ENCODE results near the gene MAML3.

The MAML3 gene

GRCh38 chr4:139919521-139919920, 234.5 kb downstream of the MAML3 start:
- Histone ChIP-seq H3K4me1 (ENCODE audit: control insufficient read depth in 1 of 2, insufficient read depth in 1 of 2, low read depth in 1 of 2, low read length in 1 of 2) (no peaks in the 10 kb centered on the region), H3K4me3 (ENCODE audit: low read depth in 1 of 2, low read length in 1 of 2) (no peak overlapping the region), H3K9me3 (no peaks in the 10 kb centered on the region), H3K27ac (no peak overlapping the region), H3K36me3 (no peaks in the 10 kb centered on the region), H3K27me3 (no peaks in the 10 kb centered on the region)
- TF ChIP-seq, protein P1, sequence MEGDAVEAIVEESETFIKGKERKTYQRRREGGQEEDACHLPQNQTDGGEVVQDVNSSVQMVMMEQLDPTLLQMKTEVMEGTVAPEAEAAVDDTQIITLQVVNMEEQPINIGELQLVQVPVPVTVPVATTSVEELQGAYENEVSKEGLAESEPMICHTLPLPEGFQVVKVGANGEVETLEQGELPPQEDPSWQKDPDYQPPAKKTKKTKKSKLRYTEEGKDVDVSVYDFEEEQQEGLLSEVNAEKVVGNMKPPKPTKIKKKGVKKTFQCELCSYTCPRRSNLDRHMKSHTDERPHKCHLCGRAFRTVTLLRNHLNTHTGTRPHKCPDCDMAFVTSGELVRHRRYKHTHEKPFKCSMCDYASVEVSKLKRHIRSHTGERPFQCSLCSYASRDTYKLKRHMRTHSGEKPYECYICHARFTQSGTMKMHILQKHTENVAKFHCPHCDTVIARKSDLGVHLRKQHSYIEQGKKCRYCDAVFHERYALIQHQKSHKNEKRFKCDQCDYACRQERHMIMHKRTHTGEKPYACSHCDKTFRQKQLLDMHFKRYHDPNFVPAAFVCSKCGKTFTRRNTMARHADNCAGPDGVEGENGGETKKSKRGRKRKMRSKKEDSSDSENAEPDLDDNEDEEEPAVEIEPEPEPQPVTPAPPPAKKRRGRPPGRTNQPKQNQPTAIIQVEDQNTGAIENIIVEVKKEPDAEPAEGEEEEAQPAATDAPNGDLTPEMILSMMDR (IDR thresholded peaks at IDR 0.05) = no peak

- no peak overlapping the region for H3K27ac ChIP-seq
- H3K4me3 ChIP-seq (ENCODE audit: low read depth in 1 of 2, low read length in 1 of 2) = no peak overlapping the region
- no peaks in the 10 kb centered on the region for H3K36me3 ChIP-seq
- no peaks in the 10 kb centered on the region for H3K9me3 ChIP-seq
- TF ChIP-seq, protein P1 (IDR thresholded peaks at IDR 0.05) = no peak
- no peaks in the 10 kb centered on the region for H3K4me1 ChIP-seq (ENCODE audit: control insufficient read depth in 1 of 2, insufficient read depth in 1 of 2, low read depth in 1 of 2, low read length in 1 of 2)
- H3K27me3 ChIP-seq = no peaks in the 10 kb centered on the region
Measured at GRCh38 chr4:139919004-139919403, 235.0 kb downstream of the MAML3 start.

DNA sequence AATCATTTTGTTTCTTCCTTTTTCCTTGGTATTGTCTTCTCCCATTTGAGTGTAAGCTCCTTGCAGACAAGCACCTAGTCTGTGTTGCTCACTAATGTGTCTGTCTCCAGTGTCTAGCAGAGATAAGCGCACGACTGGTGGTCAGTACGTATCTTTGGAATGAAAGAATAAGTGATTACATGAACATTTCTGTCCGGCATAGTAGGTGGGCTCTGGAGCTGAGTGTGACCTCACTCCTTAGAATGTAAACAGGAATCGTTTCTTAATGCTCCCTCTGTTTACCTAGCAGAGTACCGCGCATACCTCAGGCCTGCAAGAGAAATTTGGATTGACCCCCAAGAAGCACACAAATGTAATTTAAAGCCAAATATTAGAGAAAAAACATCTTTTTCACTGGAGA, 235.4 kb downstream of the MAML3 start:
- Histone ChIP-seq H3K36me3 (no peaks in the 10 kb centered on the region), H3K27me3 (no peaks in the 10 kb centered on the region), H3K9me3 (no peaks in the 10 kb centered on the region), H3K4me1 (ENCODE audit: control insufficient read depth in 1 of 2, insufficient read depth in 1 of 2, low read depth in 1 of 2, low read length in 1 of 2) (no peaks in the 10 kb centered on the region), H3K27ac (no peak overlapping the region), H3K4me3 (ENCODE audit: low read depth in 1 of 2, low read length in 1 of 2) (no peak overlapping the region)
- TF ChIP-seq, protein P1 (IDR thresholded peaks at IDR 0.05) = no peak

DNA sequence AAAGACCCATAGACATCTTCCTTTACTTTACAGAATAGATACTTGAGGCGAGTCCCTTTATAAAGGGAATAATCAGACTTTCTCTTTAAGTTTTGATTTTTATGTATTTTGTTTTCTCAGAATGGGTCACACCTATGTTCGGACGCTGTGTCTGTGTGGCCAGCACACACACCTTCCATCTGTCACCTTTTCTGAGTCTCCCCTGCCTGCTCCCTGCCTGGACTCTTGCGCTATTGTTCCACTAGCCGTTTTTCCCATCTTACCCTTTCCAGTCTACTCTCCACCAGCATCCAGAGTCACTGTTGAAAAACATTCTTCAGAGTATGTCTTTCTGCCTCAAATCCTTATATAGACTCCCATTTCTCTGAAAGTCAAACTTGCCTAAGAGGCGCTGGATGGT, 236.1 kb downstream of the MAML3 start:
- TF ChIP-seq, protein P1 (IDR thresholded peaks at IDR 0.05) = no peak
- Histone ChIP-seq H3K9me3 (no peaks in the 10 kb centered on the region), H3K36me3 (no peaks in the 10 kb centered on the region), H3K27ac (no peak overlapping the region), H3K4me1 (ENCODE audit: control insufficient read depth in 1 of 2, insufficient read depth in 1 of 2, low read depth in 1 of 2, low read length in 1 of 2) (no peaks in the 10 kb centered on the region), H3K27me3 (no peaks in the 10 kb centered on the region), H3K4me3 (ENCODE audit: low read depth in 1 of 2, low read length in 1 of 2) (no peak overlapping the region)

DNA sequence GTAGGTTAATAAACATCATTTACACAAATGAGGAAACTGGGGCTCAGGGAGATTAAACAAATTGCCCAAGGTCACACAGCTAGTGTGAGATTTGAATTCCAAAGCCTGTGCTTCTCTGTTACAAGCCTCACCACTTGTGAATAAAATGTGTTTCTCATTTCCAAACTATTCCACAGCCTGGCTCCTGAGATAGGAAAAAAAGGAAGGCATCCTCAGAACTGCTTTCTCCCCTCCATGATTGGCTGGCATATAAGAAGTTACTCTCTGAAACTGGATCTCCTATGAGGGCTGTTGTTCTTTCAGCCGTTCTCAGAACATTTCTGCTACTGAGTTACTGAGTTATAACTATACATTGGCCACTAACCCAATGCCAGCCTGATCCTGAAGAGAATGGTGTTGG, 237.9 kb downstream of the MAML3 start:
- no peaks in the 10 kb centered on the region for H3K4me1 ChIP-seq (ENCODE audit: control insufficient read depth in 1 of 2, insufficient read depth in 1 of 2, low read depth in 1 of 2, low read length in 1 of 2)
- no peak overlapping the region for H3K4me3 ChIP-seq (ENCODE audit: low read depth in 1 of 2, low read length in 1 of 2)
- H3K36me3 ChIP-seq = no peaks in the 10 kb centered on the region
- TF ChIP-seq, protein P1 (IDR thresholded peaks at IDR 0.05) = no peak
- no peaks in the 10 kb centered on the region for H3K9me3 ChIP-seq
- H3K27me3 ChIP-seq = no peaks in the 10 kb centered on the region
- no peak overlapping the region for H3K27ac ChIP-seq

DNA sequence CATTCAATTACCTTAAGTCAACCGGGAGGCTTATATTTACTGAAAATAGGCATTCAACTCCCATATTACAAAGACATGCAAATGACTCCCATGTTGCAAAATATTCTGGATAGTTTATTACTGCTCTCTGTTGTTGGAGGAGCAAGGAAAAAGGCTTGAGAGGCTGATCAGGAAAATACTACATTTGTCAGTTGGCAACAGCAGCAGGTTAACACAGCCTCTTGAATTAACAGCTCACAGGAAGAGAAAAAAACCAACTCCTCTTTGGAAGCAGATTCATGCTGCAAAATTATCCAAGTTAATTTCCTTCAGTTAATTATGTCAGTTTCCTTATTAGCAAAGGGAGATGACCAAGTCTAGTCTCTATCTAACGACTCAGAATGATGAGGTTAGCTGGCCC, 238.9 kb downstream of the MAML3 start:
- Histone ChIP-seq H3K27me3 (no peaks in the 10 kb centered on the region), H3K4me3 (ENCODE audit: low read depth in 1 of 2, low read length in 1 of 2) (no peak overlapping the region), H3K9me3 (no peaks in the 10 kb centered on the region), H3K4me1 (ENCODE audit: control insufficient read depth in 1 of 2, insufficient read depth in 1 of 2, low read depth in 1 of 2, low read length in 1 of 2) (no peaks in the 10 kb centered on the region), H3K36me3 (no peaks in the 10 kb centered on the region), H3K27ac (no peak overlapping the region)
- TF ChIP-seq, protein P1 (IDR thresholded peaks at IDR 0.05) = no peak
